ENCODE data around the gene UTP15.

The UTP15 gene

DNA sequence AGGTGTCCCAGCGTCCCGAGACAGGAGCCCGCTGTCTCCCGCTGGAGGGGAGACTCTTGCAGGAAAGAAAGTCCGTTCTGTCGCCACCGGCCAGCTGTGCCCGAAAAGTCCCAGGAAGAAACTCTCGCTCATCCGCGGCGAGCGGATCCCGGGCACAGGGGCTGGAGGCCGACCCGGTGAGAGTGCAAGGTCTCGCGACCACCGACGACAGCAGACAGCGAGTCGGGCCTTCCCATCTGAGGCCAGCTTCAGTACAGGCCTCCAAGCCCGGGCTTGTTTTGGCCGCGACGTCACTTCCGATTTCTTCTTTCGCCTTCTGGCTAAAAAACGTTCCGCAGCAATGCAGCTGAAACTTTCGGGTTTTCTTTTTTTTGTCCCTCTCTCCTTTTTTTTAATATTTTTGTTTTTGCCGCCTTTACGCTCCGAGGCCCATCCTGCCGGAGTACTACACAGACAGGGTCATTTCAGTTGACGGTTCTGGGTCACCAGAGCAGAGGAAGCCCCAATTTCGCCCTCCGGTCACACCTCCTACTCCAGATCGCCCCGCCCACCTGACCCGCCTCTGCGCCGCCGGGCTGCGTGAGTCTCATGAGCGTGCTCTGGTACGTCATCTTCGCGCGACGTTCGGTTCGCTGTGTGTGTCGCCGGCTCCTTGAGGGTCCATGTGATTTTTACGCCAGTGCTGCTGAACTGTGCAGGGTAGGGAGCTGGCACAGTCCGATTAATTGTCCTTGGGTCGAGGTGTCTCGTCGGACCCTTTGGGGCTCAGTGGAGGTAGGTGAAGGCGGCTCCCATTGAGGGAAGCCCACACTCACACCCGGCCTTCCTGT is at the start of gene UTP15, which contains the start of gene ANKRA2:
TSS of gene UTP15 (plus strand) at position 605 of the 830 bp plus-strand sequence. CDS start 1,602 bp downstream, outside the sequence.
TSS of gene ANKRA2 (minus strand) at position 501 of the 830 bp plus-strand sequence. CDS start 2,758 bp downstream, outside the sequence.
- peak; percentile 91 for ATAC-seq (replicated peaks; ENCODE audit: extremely low read depth, poor library complexity, severe bottlenecking)
- H3K9me3 Mint-ChIP-seq = no peaks in the 10 kb centered on the region
- peaks cover 37% of the 10 kb centered on the region for H3K4me1 Mint-ChIP-seq
- H3K27ac Mint-ChIP-seq (ENCODE audit: low read depth) = peak within 1 kb of the TSS; percentile 99
- H3K27me3 Mint-ChIP-seq = no peaks in the 10 kb centered on the region
- H3K4me3 Mint-ChIP-seq = peak within 1 kb of the TSS; percentile 95
- DNase-seq (ENCODE audit: low spot score in 2 of 2) = peak; percentile 96 to 99
- H3K36me3 Mint-ChIP-seq (ENCODE audit: insufficient read depth) = peaks cover 46% of the 10 kb centered on the region

GRCh38 chr5:73519531-73520283 is 45.8 kb upstream of the UTP15 start:
- DNase-seq (ENCODE audit: low spot score in 2 of 2) (peak; percentile 44 to 65), ATAC-seq (replicated peaks; ENCODE audit: extremely low read depth, poor library complexity, severe bottlenecking) (peak; percentile 96)
- H3K27ac Mint-ChIP-seq (ENCODE audit: low read depth) = no peak overlapping the region
- peaks cover 9% of the 10 kb centered on the region for H3K4me1 Mint-ChIP-seq
- H3K4me3 Mint-ChIP-seq = peak overlapping the region; percentile 34
- no peaks in the 10 kb centered on the region for H3K36me3 Mint-ChIP-seq (ENCODE audit: insufficient read depth)
- no peaks in the 10 kb centered on the region for H3K9me3 Mint-ChIP-seq
- no peaks in the 10 kb centered on the region for H3K27me3 Mint-ChIP-seq

DNA sequence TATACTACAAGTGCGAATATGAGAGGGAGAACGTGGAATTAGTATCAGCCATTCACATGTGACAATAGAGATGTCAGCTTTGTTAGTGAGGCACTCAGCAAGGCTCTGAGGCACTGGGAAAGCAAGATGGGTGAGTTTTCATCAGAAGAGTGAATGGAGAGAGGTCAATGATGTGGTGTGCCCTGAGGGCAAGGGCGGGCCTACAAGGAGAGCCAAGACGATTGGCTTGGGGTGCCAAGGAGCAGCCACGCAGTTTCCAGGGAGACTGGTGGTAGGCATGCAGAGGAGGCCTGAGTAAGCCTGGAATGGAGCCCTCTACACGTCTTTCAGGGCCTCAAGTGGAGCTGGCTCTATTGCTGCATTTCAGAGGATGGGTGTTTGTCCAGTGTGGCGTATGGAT is 42.6 kb upstream of the UTP15 start:
- Mint-ChIP-seq H3K27ac (ENCODE audit: low read depth) (no peak overlapping the region), H3K9me3 (no peaks in the 10 kb centered on the region), H3K4me3 (no peak overlapping the region), H3K27me3 (no peaks in the 10 kb centered on the region), H3K4me1 (peaks cover 9% of the 10 kb centered on the region), H3K36me3 (ENCODE audit: insufficient read depth) (no peaks in the 10 kb centered on the region)
- DNase-seq (ENCODE audit: low spot score in 2 of 2) (no peak), ATAC-seq (replicated peaks; ENCODE audit: extremely low read depth, poor library complexity, severe bottlenecking) (no peak)

GRCh38 chr5:73523861-73524260 is 41.7 kb upstream of the UTP15 start:
- no peak for DNase-seq (ENCODE audit: low spot score in 2 of 2)
- no peak overlapping the region for H3K27ac Mint-ChIP-seq (ENCODE audit: low read depth)
- H3K4me3 Mint-ChIP-seq = no peak overlapping the region
- H3K27me3 Mint-ChIP-seq = no peaks in the 10 kb centered on the region
- no peaks in the 10 kb centered on the region for H3K9me3 Mint-ChIP-seq
- no peaks in the 10 kb centered on the region for H3K36me3 Mint-ChIP-seq (ENCODE audit: insufficient read depth)
- ATAC-seq (replicated peaks; ENCODE audit: extremely low read depth, poor library complexity, severe bottlenecking) = no peak
- H3K4me1 Mint-ChIP-seq = peaks cover 9% of the 10 kb centered on the region

- H3K27me3 Mint-ChIP-seq = no peaks in the 10 kb centered on the region
- no peaks in the 10 kb centered on the region for H3K36me3 Mint-ChIP-seq (ENCODE audit: insufficient read depth)
- DNase-seq (ENCODE audit: low spot score in 2 of 2) (no peak), ATAC-seq (replicated peaks; ENCODE audit: extremely low read depth, poor library complexity, severe bottlenecking) (no peak)
- no peaks in the 10 kb centered on the region for H3K4me1 Mint-ChIP-seq
- H3K27ac Mint-ChIP-seq (ENCODE audit: low read depth) = no peak overlapping the region
- no peaks in the 10 kb centered on the region for H3K9me3 Mint-ChIP-seq
- no peak overlapping the region for H3K4me3 Mint-ChIP-seq
Observed at GRCh38 chr5:73525606-73526203, 39.8 kb upstream of the UTP15 start.

- H3K27me3 Mint-ChIP-seq = peaks cover 21% of the 10 kb centered on the region
- H3K4me1 Mint-ChIP-seq = no peaks in the 10 kb centered on the region
- no peak for ATAC-seq (replicated peaks; ENCODE audit: extremely low read depth, poor library complexity, severe bottlenecking)
- no peak for DNase-seq (ENCODE audit: low spot score in 2 of 2)
- no peak overlapping the region for H3K27ac Mint-ChIP-seq (ENCODE audit: low read depth)
- H3K4me3 Mint-ChIP-seq = no peak overlapping the region
- H3K9me3 Mint-ChIP-seq = no peaks in the 10 kb centered on the region
- H3K36me3 Mint-ChIP-seq (ENCODE audit: insufficient read depth) = no peaks in the 10 kb centered on the region
Observed at GRCh38 chr5:73528248-73528647, 37.3 kb upstream of the UTP15 start.

DNA sequence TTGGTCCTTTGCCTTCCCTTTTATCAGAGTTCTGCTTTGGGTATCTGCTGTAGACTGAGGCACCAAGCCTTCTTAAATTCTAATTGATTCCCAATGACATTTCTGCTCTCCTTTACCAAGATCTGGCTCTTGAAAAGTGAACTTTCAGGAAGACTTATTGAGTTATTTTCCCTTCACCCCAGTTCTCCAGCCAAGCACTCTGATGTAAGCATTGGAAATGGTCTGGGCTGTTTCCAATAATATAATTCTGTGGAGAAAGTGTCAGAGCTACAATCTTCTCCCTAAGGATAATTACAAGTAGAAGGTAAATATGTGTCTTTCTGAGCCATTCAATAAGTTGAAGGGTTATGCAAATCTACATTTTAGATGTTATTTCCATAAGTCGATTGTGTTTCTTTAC is 36.5 kb upstream of the UTP15 start:
- H3K9me3 Mint-ChIP-seq = no peaks in the 10 kb centered on the region
- no peak for DNase-seq (ENCODE audit: low spot score in 2 of 2)
- H3K36me3 Mint-ChIP-seq (ENCODE audit: insufficient read depth) = no peaks in the 10 kb centered on the region
- peaks cover 26% of the 10 kb centered on the region for H3K27me3 Mint-ChIP-seq
- H3K4me1 Mint-ChIP-seq = no peaks in the 10 kb centered on the region
- no peak for ATAC-seq (replicated peaks; ENCODE audit: extremely low read depth, poor library complexity, severe bottlenecking)
- H3K27ac Mint-ChIP-seq (ENCODE audit: low read depth) = no peak overlapping the region
- no peak overlapping the region for H3K4me3 Mint-ChIP-seq

DNA sequence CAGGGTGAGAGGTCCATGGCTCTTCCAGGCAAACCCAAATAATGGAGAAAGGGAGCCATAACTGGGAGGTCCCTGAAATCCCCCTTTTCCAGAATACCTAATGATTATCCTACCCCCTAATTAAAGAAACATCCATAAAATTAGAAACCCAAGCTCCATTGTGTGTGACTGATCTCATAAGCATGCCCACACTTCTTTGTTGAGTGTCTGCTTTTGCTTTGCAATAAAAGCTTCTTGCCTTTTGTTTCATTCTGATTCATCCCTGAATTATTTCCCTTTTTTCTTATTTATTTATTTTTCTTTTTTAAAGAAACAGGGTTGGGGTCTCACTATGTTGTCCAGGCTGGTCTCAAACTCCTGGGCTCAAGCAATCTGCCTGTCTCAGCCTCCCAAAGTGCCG is 34.2 kb upstream of the UTP15 start:
- H3K4me1 Mint-ChIP-seq = no peaks in the 10 kb centered on the region
- H3K27ac Mint-ChIP-seq (ENCODE audit: low read depth) = no peak overlapping the region
- no peak for DNase-seq (ENCODE audit: low spot score in 2 of 2)
- no peak overlapping the region for H3K4me3 Mint-ChIP-seq
- H3K36me3 Mint-ChIP-seq (ENCODE audit: insufficient read depth) = peaks cover 2% of the 10 kb centered on the region
- peaks cover 43% of the 10 kb centered on the region for H3K27me3 Mint-ChIP-seq
- ATAC-seq (replicated peaks; ENCODE audit: extremely low read depth, poor library complexity, severe bottlenecking) = no peak
- no peaks in the 10 kb centered on the region for H3K9me3 Mint-ChIP-seq

GRCh38 chr5:73532195-73532594 is 33.3 kb upstream of the UTP15 start:
- H3K9me3 Mint-ChIP-seq = no peaks in the 10 kb centered on the region
- H3K27ac Mint-ChIP-seq (ENCODE audit: low read depth) = no peak overlapping the region
- peaks cover 43% of the 10 kb centered on the region for H3K27me3 Mint-ChIP-seq
- no peak for ATAC-seq (replicated peaks; ENCODE audit: extremely low read depth, poor library complexity, severe bottlenecking)
- H3K4me3 Mint-ChIP-seq = no peak overlapping the region
- DNase-seq (ENCODE audit: low spot score in 2 of 2) = no peak
- peaks cover 3% of the 10 kb centered on the region for H3K36me3 Mint-ChIP-seq (ENCODE audit: insufficient read depth)
- H3K4me1 Mint-ChIP-seq = no peaks in the 10 kb centered on the region

- Mint-ChIP-seq H3K27ac (ENCODE audit: low read depth) (no peak overlapping the region), H3K4me3 (no peak overlapping the region), H3K9me3 (no peaks in the 10 kb centered on the region), H3K4me1 (no peaks in the 10 kb centered on the region), H3K36me3 (ENCODE audit: insufficient read depth) (peaks cover 3% of the 10 kb centered on the region), H3K27me3 (peaks cover 43% of the 10 kb centered on the region)
- ATAC-seq (replicated peaks; ENCODE audit: extremely low read depth, poor library complexity, severe bottlenecking) (no peak), DNase-seq (ENCODE audit: low spot score in 2 of 2) (no peak)
Observed at GRCh38 chr5:73534011-73534644, 31.4 kb upstream of the UTP15 start.

DNA sequence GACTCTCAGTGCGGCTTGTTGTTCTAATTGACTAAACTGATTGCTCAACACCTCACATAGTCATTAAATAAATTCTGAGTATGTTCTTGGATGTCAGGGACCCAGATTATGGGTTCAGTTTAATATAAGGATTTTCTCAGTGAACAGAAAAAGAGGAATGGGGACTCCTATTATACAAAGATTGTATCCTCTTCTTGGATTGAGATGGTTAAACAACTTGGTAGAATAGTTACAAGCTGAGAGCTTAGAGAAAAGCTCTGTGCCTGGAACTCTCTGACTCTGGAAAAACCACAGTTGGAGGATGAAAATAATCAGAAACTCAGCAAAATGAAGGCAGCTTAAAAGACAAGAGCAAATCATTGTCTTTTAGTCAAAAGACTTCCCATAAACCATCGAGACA is 30.6 kb upstream of the UTP15 start:
- Mint-ChIP-seq H3K4me3 (no peak overlapping the region), H3K4me1 (no peaks in the 10 kb centered on the region), H3K9me3 (no peaks in the 10 kb centered on the region), H3K36me3 (ENCODE audit: insufficient read depth) (peaks cover 3% of the 10 kb centered on the region), H3K27ac (ENCODE audit: low read depth) (no peak overlapping the region), H3K27me3 (peaks cover 47% of the 10 kb centered on the region)
- ATAC-seq (replicated peaks; ENCODE audit: extremely low read depth, poor library complexity, severe bottlenecking) (no peak), DNase-seq (ENCODE audit: low spot score in 2 of 2) (no peak)

- no peak for ATAC-seq (replicated peaks; ENCODE audit: extremely low read depth, poor library complexity, severe bottlenecking)
- Mint-ChIP-seq H3K27me3 (peaks cover 37% of the 10 kb centered on the region), H3K4me3 (no peak overlapping the region)
Observed at GRCh38 chr5:73539730-73540129, 25.8 kb upstream of the UTP15 start.

More at GRCh38 chr5:73539730-73540129, 25.8 kb upstream of the UTP15 start:
- Mint-ChIP-seq H3K4me1 (no peaks in the 10 kb centered on the region), H3K9me3 (no peaks in the 10 kb centered on the region), H3K27ac (ENCODE audit: low read depth) (no peak overlapping the region), H3K36me3 (ENCODE audit: insufficient read depth) (peaks cover 5% of the 10 kb centered on the region)
- no peak for DNase-seq (ENCODE audit: low spot score in 2 of 2)

All from central memory CD8-positive, alpha-beta T cell (primary cell).